Stimulated activated CD8-positive, alpha-beta memory T cell treated with anti-CD3 and anti-CD28 coated beads, Interleukin-12 subunit alpha, Interleukin-12 subunit beta, amount 100 ng/mL, for 24 hours (primary cell): Measurements from ENCODE around the gene GMCL1.
"Not testable (repeated sequence)": the region's sequence is repeated elsewhere in the genome, so short reads cannot be mapped to it uniquely, and the experiment has no call there.

Experiments
- DNase-seq: peaks from one replicate; pipeline ENCODE4 v3.0.0-alpha.2; 2020; ENCODE audit errors: extremely low read depth

The GMCL1 gene

GRCh38 chr2:69847068-69847828, 17.8 kb downstream of the GMCL1 start:
- DNase-seq: no peak

- DNase-seq: no peak
These were observed 18.8 kb downstream of the GMCL1 start for GRCh38 chr2:69848186-69848790.

GRCh38 chr2:69858261-69858660, 28.8 kb downstream of the GMCL1 start:
- no peak for DNase-seq

- DNase-seq: no peak
These were observed 33.8 kb downstream of the GMCL1 start for GRCh38 chr2:69863298-69863697.

- no peak for DNase-seq
These were observed 59.0 kb downstream of the GMCL1 start for GRCh38 chr2:69888451-69888850.

- DNase-seq: no peak
These were observed 59.8 kb downstream of the GMCL1 start for GRCh38 chr2:69889302-69889701.

- no peak for DNase-seq
These were observed 61.4 kb downstream of the GMCL1 start for GRCh38 chr2:69890881-69891280.

GRCh38 chr2:69892838-69893424, 63.5 kb downstream of the GMCL1 start:
- not testable (repeated sequence) for DNase-seq

DNA sequence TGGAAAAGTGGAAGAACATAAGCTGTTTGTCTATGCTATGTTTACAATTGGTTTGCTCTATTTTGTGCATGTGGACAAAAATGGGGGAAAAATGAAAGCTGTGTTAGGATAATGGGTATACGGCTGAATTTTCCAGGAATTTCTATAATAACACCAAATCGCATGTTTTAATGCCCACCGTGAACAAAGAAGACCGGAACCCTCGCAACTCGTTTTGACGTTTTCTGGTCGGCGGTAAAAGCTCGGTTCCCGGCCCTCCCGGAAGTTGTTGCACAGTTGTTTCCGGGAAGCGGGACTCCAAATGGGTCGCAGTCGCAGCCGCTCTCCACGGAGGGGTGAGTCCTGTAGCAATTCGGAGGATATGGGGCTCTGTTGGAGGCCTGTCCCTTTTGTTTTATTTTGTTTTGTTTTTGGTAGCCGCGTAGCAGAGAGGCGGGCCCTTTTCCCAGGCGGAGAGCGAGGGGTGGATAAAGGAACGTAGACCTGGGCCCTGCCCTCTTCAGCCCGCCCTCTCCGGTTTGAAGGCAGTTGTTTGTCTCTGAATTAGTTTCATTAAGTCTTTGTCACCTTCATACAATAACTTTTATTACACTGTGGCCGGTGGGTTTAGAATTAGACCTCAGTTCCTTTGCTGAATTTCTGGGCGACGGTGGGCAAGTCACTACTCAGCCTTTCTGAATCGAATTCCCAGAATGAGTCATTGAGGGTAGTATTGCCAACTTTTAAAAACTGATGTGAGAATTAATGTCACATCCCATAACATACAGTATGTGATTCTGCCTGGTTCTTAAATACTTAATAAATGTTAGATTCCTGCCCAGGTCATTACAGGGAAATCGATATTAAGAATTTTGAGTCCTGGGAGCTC, 64.5 kb downstream of the GMCL1 start, which contains the start of gene SNRNP27:
Gene SNRNP27 (plus strand): TSS at position 273 of the 868 bp plus-strand sequence. CDS start 29 bp downstream, at position 302.
- no peak for DNase-seq

GRCh38 chr2:69894737-69895136, 65.3 kb downstream of the GMCL1 start:
- not testable (repeated sequence) for DNase-seq

- DNase-seq: no peak
These were observed 72.9 kb downstream of the GMCL1 start for GRCh38 chr2:69902213-69902922.

- DNase-seq: no peak
These were observed 77.8 kb downstream of the GMCL1 start for GRCh38 chr2:69907216-69907615.

- no peak for DNase-seq
These were observed 82.6 kb downstream of the GMCL1 start for GRCh38 chr2:69911985-69912563.

GRCh38 chr2:69914164-69914949, 84.9 kb downstream of the GMCL1 start:
- DNase-seq: no peak

DNA sequence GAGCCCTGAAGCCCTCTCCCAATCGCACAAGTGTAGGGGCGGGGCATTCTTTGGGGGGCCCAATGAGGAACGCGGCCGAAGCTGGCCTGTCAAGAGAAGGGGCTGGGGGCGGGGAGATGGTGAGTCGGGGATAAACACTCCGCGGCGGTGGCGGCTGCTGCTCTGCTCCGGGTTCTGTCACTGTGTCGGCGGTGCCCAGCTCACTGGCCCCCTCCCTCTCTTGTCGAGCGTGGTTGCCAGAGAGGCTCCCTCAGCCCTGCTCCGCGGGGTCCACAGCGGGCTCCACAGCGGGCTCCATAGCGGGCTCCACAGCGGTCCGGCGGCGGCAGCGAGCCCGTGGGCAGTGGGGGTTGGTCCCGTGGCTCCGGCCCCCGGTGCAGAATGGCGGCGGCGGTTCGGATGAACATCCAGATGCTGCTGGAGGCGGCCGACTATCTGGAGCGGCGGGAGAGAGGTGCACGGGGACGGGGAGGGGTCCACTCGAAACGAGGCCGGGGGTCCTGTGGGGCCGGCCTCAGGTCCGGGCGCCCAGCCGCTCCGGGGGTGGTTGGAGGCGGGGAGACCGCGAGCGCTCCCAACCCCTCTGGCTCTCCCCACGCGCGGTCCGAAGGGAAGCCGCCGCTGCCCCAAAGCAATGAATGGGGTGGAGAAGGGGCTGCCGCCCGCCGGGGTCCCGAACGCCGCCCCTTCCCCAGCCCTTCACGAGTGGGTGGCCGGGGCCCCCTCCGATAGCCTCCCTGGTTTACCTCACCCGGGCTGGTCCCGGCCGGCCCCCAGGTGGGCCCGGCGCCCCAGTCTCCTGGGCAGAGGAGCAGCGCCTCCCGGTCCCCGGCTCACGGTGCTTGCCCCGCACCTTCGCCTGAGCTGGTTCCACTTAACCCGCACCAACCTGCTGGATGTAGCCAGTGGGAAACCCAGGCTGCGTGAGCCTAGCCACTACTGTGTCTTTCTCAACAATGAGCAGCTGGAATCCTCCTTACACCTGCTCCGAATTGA, 85.8 kb downstream of the GMCL1 start, which contains the start of gene MXD1:
Gene MXD1 (plus strand): TSS at position 160 of the 996 bp plus-strand sequence. CDS start 222 bp downstream, at position 382.
- peak; percentile 100 for DNase-seq

GRCh38 chr2:69916106-69916505, 86.6 kb downstream of the GMCL1 start:
- DNase-seq: no peak

DNA sequence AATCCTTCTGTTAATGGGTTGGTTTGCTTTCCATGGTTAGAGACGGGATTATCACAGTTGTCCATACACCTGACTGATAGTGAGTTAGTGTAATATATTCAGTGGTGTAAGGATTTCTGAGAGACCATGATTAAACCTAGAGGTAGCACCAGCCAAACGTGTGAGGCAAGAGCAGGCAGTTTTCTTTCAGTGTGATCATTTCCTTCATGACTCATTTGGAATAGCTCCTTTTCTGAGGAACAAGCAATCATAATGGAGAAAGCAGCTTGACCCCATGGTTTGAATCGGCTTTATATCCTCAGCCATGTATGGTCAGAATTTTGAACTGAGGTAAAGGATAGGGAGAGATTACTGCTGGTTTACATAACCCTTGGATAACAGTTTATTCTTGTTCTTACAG, 88.4 kb downstream of the GMCL1 start:
- no peak for DNase-seq

DNA sequence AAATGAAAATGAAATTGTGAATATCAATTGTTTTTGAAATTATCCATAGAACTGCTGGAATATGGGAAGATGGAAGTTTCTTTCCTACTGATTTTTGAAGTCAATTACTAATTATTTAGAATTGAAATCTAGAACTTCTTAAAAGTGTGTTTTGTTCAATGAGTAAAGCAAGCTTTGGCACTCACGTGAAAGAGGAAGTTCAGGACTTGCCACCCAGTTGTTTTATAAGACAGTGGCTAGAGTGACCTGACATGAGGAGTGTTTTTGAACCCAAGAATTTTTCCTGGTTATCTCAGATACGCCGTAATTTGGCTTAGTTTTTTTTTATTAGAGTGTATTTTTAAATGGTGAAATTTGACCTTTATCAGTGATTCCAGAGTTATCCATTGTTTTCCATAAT, 88.9 kb downstream of the GMCL1 start:
- no peak for DNase-seq

GRCh38 chr2:69923116-69923515, 93.7 kb downstream of the GMCL1 start:
- DNase-seq: no peak
